ENCODE results near the gene GJA4.
A peak's percentile ranks its signal among the peaks of the same experiment; 100 is the strongest.
"Not testable (repeated sequence)": the region's sequence is repeated elsewhere in the genome, so short reads cannot be mapped to it uniquely, and the experiment has no call there.

The GJA4 gene

GRCh38 chr1:34759503-34760357 is 33.1 kb upstream of the GJA4 start, which contains the start of gene GJB4:
GJB4 (plus strand) TSS chr1:34759740; CDS start chr1:34761255, 1,515 bp downstream.
- H3K9me3 Mint-ChIP-seq: no peaks in the 10 kb centered on the region
- H3K4me3 Mint-ChIP-seq: no peak within 1 kb of the TSS
- peak within 1 kb of the TSS; percentile 21 for H3K27ac Mint-ChIP-seq

GRCh38 chr1:34761176-34761761 is 31.5 kb upstream of the GJA4 start:
- Mint-ChIP-seq H3K36me3 (no peaks in the 10 kb centered on the region), H3K27ac (no peak overlapping the region), H3K9me3 (no peaks in the 10 kb centered on the region), H3K4me3 (no peak overlapping the region), H3K4me1 (no peaks in the 10 kb centered on the region), H3K27me3 (peaks cover 14 to 20% of the 10 kb centered on the region in 2 donors)
- no peak for DNase-seq
- no peak for ATAC-seq (replicated peaks)

More at GRCh38 chr1:34759503-34760357, 33.1 kb upstream of the GJA4 start, which contains the start of gene GJB4:
- no peaks in the 10 kb centered on the region for H3K36me3 Mint-ChIP-seq
- no peak for ATAC-seq (replicated peaks)
- DNase-seq: no peak
- peaks cover 14 to 20% of the 10 kb centered on the region in 2 donors for H3K27me3 Mint-ChIP-seq
- H3K4me1 Mint-ChIP-seq: no peaks in the 10 kb centered on the region

DNA sequence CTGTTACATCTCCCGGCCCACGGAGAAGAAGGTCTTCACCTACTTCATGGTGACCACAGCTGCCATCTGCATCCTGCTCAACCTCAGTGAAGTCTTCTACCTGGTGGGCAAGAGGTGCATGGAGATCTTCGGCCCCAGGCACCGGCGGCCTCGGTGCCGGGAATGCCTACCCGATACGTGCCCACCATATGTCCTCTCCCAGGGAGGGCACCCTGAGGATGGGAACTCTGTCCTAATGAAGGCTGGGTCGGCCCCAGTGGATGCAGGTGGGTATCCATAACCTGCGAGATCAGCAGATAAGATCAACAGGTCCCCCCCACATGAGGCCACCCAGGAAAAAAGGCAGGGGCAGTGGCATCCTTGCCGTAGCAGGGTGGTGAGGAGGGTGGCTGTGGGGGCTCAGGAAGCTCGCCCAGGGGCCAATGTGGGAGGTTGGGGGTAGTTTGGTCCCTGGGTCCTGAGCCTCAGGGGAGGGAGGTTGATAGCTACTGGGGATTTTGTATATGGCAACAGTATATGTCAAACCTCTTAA is 31.0 kb upstream of the GJA4 start:
- no peak for DNase-seq
- ATAC-seq (replicated peaks): no peak
- Mint-ChIP-seq H3K4me1 (no peaks in the 10 kb centered on the region), H3K36me3 (no peaks in the 10 kb centered on the region), H3K27ac (no peak overlapping the region), H3K4me3 (no peak overlapping the region), H3K27me3 (peaks cover 14 to 20% of the 10 kb centered on the region in 2 donors), H3K9me3 (no peaks in the 10 kb centered on the region)

DNA sequence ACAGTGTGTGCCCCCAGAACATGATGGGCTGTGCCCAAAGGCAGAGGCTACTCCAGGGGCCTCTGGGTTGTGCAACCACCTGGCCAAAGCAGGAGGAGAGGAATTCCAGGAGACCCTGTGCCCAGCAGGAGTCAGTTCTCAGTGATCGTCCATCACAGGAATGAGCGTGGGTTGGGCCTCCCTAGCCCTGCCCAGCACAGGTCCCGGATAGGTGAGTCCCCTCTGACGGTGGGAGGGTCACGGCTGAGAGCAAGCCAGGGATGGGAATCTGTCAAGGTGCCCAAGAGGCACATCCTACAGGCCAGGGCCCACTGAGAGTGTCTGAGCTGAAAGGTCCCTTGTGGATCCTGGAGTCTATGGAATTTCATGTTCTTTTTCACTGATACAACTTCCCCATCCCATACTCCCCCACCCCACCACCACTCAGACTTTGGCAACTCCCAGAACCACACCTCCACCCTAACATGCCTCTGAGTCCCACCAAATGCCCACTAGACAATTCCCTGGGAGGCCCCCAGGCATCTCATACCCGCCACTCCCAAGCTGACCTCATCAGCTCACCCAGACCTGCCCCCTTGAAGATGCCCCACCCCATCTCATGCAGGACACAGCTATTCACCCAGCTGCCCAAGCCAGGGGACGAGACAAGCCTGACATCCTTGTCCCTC is 30.2 kb upstream of the GJA4 start:
- no peaks in the 10 kb centered on the region for H3K9me3 Mint-ChIP-seq
- no peaks in the 10 kb centered on the region for H3K4me1 Mint-ChIP-seq
- H3K36me3 Mint-ChIP-seq: no peaks in the 10 kb centered on the region
- ATAC-seq (replicated peaks): no peak
- DNase-seq: no peak
- H3K4me3 Mint-ChIP-seq: no peak overlapping the region
- H3K27ac Mint-ChIP-seq: no peak overlapping the region
- peaks cover 14 to 20% of the 10 kb centered on the region in 2 donors for H3K27me3 Mint-ChIP-seq

DNA sequence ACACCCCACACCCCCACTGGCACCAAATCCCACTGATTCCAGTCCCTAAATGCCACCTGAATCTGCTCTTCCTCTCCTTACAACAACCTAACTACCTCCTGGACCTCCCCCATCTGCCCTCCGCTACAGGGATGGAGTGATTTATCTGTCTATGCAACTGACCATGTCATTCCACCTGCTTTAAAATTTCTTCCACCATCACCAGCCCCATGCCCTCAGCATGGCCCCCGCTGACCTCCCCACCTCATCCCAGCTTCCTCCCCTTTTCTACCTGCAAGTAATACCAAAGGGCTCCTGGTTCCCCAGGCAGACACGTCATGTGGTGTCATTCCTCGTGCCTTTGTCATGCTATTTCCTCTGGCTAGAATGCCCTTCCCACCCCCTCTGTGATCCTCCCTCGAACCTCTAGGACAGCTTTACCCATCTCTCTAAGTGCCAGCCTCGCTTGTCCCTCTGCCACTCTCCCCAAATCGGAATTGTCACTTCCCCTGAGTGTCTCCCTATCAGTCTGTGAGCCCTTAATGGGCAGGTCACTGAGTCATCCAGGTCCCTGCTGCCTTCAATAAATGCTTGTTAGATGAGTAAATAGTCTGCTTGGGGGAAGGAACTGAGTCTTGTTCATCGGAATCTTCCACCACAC is 29.5 kb upstream of the GJA4 start:
- H3K27ac Mint-ChIP-seq: no peak overlapping the region

GRCh38 chr1:34768856-34769255 is 23.9 kb upstream of the GJA4 start:
- no peaks in the 10 kb centered on the region for H3K4me1 Mint-ChIP-seq

More for the DNA sequence above, 29.5 kb upstream of the GJA4 start:
- no peak overlapping the region for H3K4me3 Mint-ChIP-seq
- ATAC-seq (replicated peaks) (no peak), DNase-seq (no peak)
- H3K27me3 Mint-ChIP-seq: peaks cover 14 to 20% of the 10 kb centered on the region in 2 donors
- H3K9me3 Mint-ChIP-seq: no peaks in the 10 kb centered on the region
- no peaks in the 10 kb centered on the region for H3K4me1 Mint-ChIP-seq
- no peaks in the 10 kb centered on the region for H3K36me3 Mint-ChIP-seq

DNA sequence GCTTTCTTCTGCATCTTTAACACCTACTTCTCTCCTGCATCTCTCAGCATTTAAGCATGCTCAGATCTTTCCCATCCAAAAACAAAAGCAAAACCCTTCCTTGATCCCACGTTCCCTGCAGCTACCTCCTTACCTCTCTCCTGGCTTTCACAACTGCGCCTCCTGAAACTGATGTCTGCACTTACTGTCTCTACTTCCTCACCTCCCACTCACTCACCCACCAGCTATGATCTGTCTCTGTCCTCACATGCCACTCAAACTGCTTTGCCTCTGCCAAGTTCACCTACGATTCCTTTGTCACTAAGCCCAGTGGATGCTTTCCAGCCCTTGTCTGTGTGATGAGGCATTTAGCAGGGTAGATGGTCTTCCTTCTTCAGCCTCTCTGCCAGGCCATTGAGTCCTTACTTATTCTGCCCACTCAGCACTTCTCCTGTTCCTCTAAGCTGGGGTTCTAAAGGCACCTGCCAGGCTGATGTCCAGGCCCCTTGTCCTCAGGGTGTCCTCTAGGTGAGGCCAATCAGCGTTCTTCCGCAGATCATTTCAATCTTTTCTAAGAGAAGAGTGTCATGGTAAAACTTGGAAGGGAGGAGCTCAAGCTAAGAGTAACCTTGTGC is 21.8 kb upstream of the GJA4 start:
- Mint-ChIP-seq H3K27ac (no peak overlapping the region), H3K4me3 (no peak overlapping the region), H3K4me1 (no peaks in the 10 kb centered on the region), H3K9me3 (no peaks in the 10 kb centered on the region), H3K27me3 (no peaks in the 10 kb centered on the region), H3K36me3 (no peaks in the 10 kb centered on the region)
- ATAC-seq (replicated peaks) (no peak), DNase-seq (no peak)

More at GRCh38 chr1:34768856-34769255, 23.9 kb upstream of the GJA4 start:
- H3K9me3 Mint-ChIP-seq: no peaks in the 10 kb centered on the region
- no peak overlapping the region for H3K27ac Mint-ChIP-seq
- H3K4me3 Mint-ChIP-seq: no peak overlapping the region
- H3K36me3 Mint-ChIP-seq: no peaks in the 10 kb centered on the region
- no peak for DNase-seq
- ATAC-seq (replicated peaks): no peak
- no peaks in the 10 kb centered on the region for H3K27me3 Mint-ChIP-seq

DNA sequence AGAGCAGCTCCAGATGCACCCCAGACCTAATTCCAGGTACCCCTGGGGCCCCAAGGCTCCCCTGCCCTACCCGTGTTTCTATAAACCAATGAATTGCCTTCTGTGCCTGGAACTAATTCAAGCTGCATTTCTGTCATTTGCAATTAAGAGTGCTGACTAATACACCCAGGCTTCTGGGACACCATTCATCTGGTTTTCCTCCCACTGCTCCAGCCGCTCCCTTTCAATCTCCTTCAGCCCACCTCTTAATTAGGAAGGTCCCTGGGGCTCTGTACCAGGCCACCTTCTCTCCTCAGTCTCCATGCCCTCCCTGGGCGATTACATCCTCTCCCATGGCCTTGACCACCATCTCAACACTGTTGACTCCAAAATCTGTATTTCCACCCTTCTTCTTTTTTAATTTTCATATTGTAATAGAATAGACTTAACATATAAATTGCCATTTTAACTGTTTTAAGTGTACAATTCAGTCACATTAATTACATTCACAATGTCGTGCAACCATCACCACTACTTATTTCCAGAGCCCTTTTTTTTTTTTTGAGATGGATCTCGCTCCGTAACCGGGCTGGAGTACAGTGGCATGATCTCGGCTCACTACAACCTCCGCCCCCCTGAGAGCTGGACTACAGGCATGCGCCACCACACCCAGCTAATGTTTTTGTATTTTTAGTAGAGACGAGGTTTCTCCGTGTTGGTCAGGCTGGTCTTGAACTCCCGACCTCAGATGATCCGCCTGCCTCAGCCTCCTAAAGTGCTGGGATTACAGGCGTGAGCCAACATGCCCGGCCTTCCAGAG is 21.0 kb upstream of the GJA4 start:
- Mint-ChIP-seq H3K27me3 (no peaks in the 10 kb centered on the region), H3K9me3 (no peaks in the 10 kb centered on the region), H3K36me3 (no peaks in the 10 kb centered on the region), H3K4me1 (no peaks in the 10 kb centered on the region), H3K4me3 (no peak overlapping the region), H3K27ac (no peak overlapping the region)
- ATAC-seq (replicated peaks): no peak
- DNase-seq: no peak

GRCh38 chr1:34773114-34773513 is 19.7 kb upstream of the GJA4 start:
- ATAC-seq (replicated peaks); H3K9me3 Mint-ChIP-seq; DNase-seq; H3K4me1 Mint-ChIP-seq; H3K4me3 Mint-ChIP-seq; H3K27me3 Mint-ChIP-seq; H3K36me3 Mint-ChIP-seq; H3K27ac Mint-ChIP-seq: not testable (repeated sequence)

- Mint-ChIP-seq H3K36me3 (no peaks in the 10 kb centered on the region), H3K9me3 (no peaks in the 10 kb centered on the region), H3K27ac (no peak overlapping the region), H3K4me1 (no peaks in the 10 kb centered on the region), H3K27me3 (peaks cover 21% of the 10 kb centered on the region in 2 donors), H3K4me3 (no peak overlapping the region)
- ATAC-seq (replicated peaks) (no peak), DNase-seq (no peak)
These were observed 17.8 kb upstream of the GJA4 start for GRCh38 chr1:34774957-34775356.

GRCh38 chr1:34776911-34777310 is 15.9 kb upstream of the GJA4 start:
- Mint-ChIP-seq H3K4me3 (no peak overlapping the region), H3K4me1 (peaks cover 0 to 1% of the 10 kb centered on the region in 2 donors), H3K36me3 (no peaks in the 10 kb centered on the region), H3K27me3 (peaks cover 23 to 30% of the 10 kb centered on the region in 2 donors), H3K27ac (no peak overlapping the region), H3K9me3 (no peaks in the 10 kb centered on the region)
- DNase-seq (no peak), ATAC-seq (replicated peaks) (no peak)

GRCh38 chr1:34777519-34778321 is 15.1 kb upstream of the GJA4 start:
- DNase-seq: no peak
- no peak overlapping the region for H3K4me3 Mint-ChIP-seq

More at GRCh38 chr1:34777519-34778321, 15.1 kb upstream of the GJA4 start:
- Mint-ChIP-seq H3K27ac (no peak overlapping the region), H3K4me1 (peaks cover 0 to 1% of the 10 kb centered on the region in 2 donors), H3K36me3 (no peaks in the 10 kb centered on the region), H3K27me3 (peaks cover 30 to 38% of the 10 kb centered on the region in 2 donors), H3K9me3 (no peaks in the 10 kb centered on the region)
- ATAC-seq (replicated peaks): no peak
